PC-9 (cell line): Measurements from ENCODE around the gene ABCB8. TPM values are rescaled to one million over a fixed set of nuclear protein-coding genes. Genes with fewer than 3 reads are reported as not detected.
A peak's percentile ranks its signal among the peaks of the same experiment; 100 is the strongest.

Experiments
- BruUV-seq: library from RNA; stranded (reverse); fragments of 400-500 nt; replicated peaks from 2 replicates; lab custom pipeline; 2021; lab: Mats Ljungman, UMichigan
- CTCF ChIA-PET: fragments of 300-600 bp; sonication (Branson Sonifier 250); formaldehyde crosslinking; loops from one replicate; lab custom pipeline; 2022; ENCODE audit warnings: antibody characterized with exemption; lab: Charles Lee
- POLR2A ChIA-PET: fragments of 300-600 bp; sonication (Branson Sonifier 250); formaldehyde crosslinking; loops from one replicate; lab custom pipeline; 2022; ENCODE audit warnings: antibody characterized with exemption; ENCODE audit not compliant: unreplicated experiment; lab: Charles Lee
- DNase-seq, 2 experiments: peaks; one replicate each; pipeline versions ENCODE4 v3.0.0 to v3.0.0-alpha.2; 2015 to 2022; ENCODE audit warnings: mixed read lengths in 1 of 2
- H2AFZ ChIP-seq: fragments of 200-600 bp; sonication (generic); 2 replicates; pipeline ENCODE4 v1.8.1; 2017; ENCODE audit warnings: antibody characterized with exemption
- H3F3A ChIP-seq: fragments of 200-600 bp; sonication (generic); 2 replicates; pipeline ENCODE4 v1.8.1; 2017; ENCODE audit warnings: antibody characterized with exemption, mild to moderate bottlenecking, low read depth; ENCODE audit not compliant: insufficient read depth
- H3K27ac ChIP-seq: fragments of 200-600 bp; sonication (generic); 2 replicates; pipeline ENCODE4 v1.6.1; 2016; ENCODE audit warnings: mixed run types
- H3K27me3 ChIP-seq: fragments of 200-600 bp; sonication (generic); 2 replicates; pipeline ENCODE4 v1.6.1; 2016; ENCODE audit warnings: low read depth, mixed run types; ENCODE audit not compliant: insufficient read depth
- H3K36me3 ChIP-seq: fragments of 200-600 bp; sonication (generic); 2 replicates; pipeline ENCODE4 v1.6.1; 2016; ENCODE audit warnings: low read depth, mixed run types
- H3K4me1 ChIP-seq: fragments of 200-600 bp; sonication (generic); replicated peaks from 2 replicates; pipeline ENCODE4 v1.6.1; 2016; ENCODE audit warnings: mixed run types; ENCODE audit not compliant: insufficient read depth
- H3K4me2 ChIP-seq: fragments of 200-600 bp; sonication (generic); 2 replicates; pipeline ENCODE4 v1.6.1; 2017; ENCODE audit warnings: mixed run types
- H3K4me3 ChIP-seq: fragments of 200-600 bp; sonication (generic); 2 replicates; pipeline ENCODE4 v1.6.1; 2016; ENCODE audit warnings: mixed run types
- H3K79me2 ChIP-seq: fragments of 200-600 bp; sonication (generic); 2 replicates; pipeline ENCODE4 v1.6.1; 2017; ENCODE audit warnings: low read depth, mixed run types
- H3K9me2 ChIP-seq: fragments of 200-600 bp; sonication (generic); 2 replicates; pipeline ENCODE4 v1.8.1; 2017; ENCODE audit warnings: mild to moderate bottlenecking; ENCODE audit not compliant: insufficient read depth
- H3K9me3 ChIP-seq: fragments of 200-600 bp; sonication (generic); 2 replicates; pipeline ENCODE4 v1.8.1; 2016; ENCODE audit warnings: low read depth; ENCODE audit not compliant: insufficient read depth
- H4K20me1 ChIP-seq: fragments of 200-600 bp; sonication (generic); 2 replicates; pipeline ENCODE4 v1.8.1; 2017; ENCODE audit not compliant: insufficient read depth
- EZH2 ChIP-seq: fragments of 200-600 bp; sonication (generic); IDR thresholded peaks from 2 replicates; pipeline ENCODE4 v1.8.0; 2017; ENCODE audit warnings: antibody characterized with exemption, low read depth
- intact Hi-C: fragments of 100-400 bp; cut with micrococcal nuclease; formaldehyde crosslinking; loops from one replicate; pipeline ENCODE4 v1.10.0; 2022; ENCODE audit not compliant: unreplicated experiment
- total RNA-seq: library from RNA; stranded (reverse); gene quantifications from 2 replicates; pipeline ENCODE4 v1.2.3, GENCODE V29; 2021
- TF ChIP-seq, protein P1 (sequence below): fragments of 200-600 bp; sonication (generic); conservative IDR thresholded peaks from 2 replicates; pipeline ENCODE4 v1.6.1; 2017; ENCODE audit warnings: mixed run types, antibody characterized with exemption, mild to moderate bottlenecking, moderate library complexity

The ABCB8 gene
- total RNA-seq, 1 experiment from 2014 or later = 61.9 TPM

DNA sequence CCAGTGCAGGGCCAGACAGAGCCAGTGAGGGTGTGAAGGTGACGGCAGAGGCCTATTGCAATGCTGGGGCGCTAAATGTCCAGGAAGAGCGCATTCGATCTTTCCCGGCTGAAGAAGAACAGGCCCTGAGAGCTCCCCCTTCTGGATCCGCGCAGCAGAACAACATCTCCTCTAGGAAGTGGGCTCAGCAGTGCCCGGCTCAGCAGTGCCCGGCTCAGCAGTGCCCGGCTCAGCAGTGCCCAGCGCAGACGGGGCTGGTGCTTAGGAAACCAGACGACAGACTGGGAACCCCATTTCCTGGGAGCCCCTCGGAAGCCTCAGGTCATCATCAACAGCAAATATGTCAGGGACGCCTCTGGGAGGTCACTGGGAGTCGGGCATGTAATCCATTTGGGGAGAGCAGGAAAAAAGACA lies 42.1 kb upstream of the ABCB8 start:
- H3K36me3 ChIP-seq = no peaks in the 10 kb centered on the region
- POLR2A ChIA-PET = no interaction called here
- CTCF ChIA-PET = interaction anchor here (0.8 to 1.0 kb wide), 2 partner anchors 110 to 296 kb away, joined by 3 to 4 read pairs; no protein-coding TSS in a partner anchor
- DNase-seq = peak; percentile 49 to 69
- no peak overlapping the region for H3K4me3 ChIP-seq
- H3K9me2 ChIP-seq = no peaks in the 10 kb centered on the region
- no peak overlapping the region for H3K27ac ChIP-seq
- no peak overlapping the region for H2AFZ ChIP-seq
- intact Hi-C loops = loop anchor here (1.0 kb wide), 2 partner anchors 88 to 208 kb away; no protein-coding TSS in a partner anchor
- TF ChIP-seq, protein P1, sequence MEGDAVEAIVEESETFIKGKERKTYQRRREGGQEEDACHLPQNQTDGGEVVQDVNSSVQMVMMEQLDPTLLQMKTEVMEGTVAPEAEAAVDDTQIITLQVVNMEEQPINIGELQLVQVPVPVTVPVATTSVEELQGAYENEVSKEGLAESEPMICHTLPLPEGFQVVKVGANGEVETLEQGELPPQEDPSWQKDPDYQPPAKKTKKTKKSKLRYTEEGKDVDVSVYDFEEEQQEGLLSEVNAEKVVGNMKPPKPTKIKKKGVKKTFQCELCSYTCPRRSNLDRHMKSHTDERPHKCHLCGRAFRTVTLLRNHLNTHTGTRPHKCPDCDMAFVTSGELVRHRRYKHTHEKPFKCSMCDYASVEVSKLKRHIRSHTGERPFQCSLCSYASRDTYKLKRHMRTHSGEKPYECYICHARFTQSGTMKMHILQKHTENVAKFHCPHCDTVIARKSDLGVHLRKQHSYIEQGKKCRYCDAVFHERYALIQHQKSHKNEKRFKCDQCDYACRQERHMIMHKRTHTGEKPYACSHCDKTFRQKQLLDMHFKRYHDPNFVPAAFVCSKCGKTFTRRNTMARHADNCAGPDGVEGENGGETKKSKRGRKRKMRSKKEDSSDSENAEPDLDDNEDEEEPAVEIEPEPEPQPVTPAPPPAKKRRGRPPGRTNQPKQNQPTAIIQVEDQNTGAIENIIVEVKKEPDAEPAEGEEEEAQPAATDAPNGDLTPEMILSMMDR = peak; percentile 68
- no peak for TF ChIP-seq EZH2
- H3K79me2 ChIP-seq = no peaks in the 10 kb centered on the region
- H3K4me2 ChIP-seq = no peak overlapping the region
- no peaks in the 10 kb centered on the region for H3K4me1 ChIP-seq
- H3K27me3 ChIP-seq = peaks cover 45% of the 10 kb centered on the region
- no TSS peak for BruUV-seq
- H3F3A ChIP-seq = no peaks in the 10 kb centered on the region
- H4K20me1 ChIP-seq = no peaks in the 10 kb centered on the region; the same call in 1 of the 2 replicates
- peaks cover 20% of the 10 kb centered on the region; the same call in 1 of the 2 replicates for H3K9me3 ChIP-seq

DNA sequence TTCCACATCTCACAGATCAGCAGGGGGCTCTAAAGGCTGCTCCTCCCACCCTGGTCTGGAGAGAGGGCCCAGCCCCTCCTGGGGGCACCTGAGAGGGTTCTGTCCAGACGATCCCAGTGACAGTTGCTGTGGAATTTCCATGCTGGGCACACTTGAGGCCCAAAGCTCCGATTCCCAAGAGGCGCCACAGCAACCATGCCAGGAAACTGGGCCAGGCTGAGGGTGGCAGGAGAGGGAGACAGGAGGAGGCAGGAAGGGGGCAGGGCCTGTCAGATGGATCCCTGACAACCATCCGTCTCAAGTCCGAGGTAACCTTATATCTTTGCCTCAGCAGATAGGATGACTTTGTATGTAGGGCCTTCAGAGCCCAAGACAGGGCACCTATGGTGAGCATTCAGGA lies 41.7 kb upstream of the ABCB8 start:
- no peak overlapping the region for H3K4me3 ChIP-seq
- no peak overlapping the region for H3K27ac ChIP-seq
- DNase-seq = no peak
- peaks cover 41% of the 10 kb centered on the region for H3K27me3 ChIP-seq
- TF ChIP-seq, protein P1 = no peak
- TF ChIP-seq EZH2 = no peak
- intact Hi-C loops = loop anchor here (1.0 kb wide), 2 partner anchors 88 to 208 kb away; no protein-coding TSS in a partner anchor
- CTCF ChIA-PET = interaction anchor here (0.8 to 1.0 kb wide), 2 partner anchors 110 to 296 kb away, joined by 3 to 4 read pairs; no protein-coding TSS in a partner anchor
- no peaks in the 10 kb centered on the region for H3K79me2 ChIP-seq
- H3K4me1 ChIP-seq = no peaks in the 10 kb centered on the region
- no peak overlapping the region for H3K4me2 ChIP-seq
- H3K9me2 ChIP-seq = no peaks in the 10 kb centered on the region
- no peaks in the 10 kb centered on the region for H3K36me3 ChIP-seq
- BruUV-seq = no TSS peak
- no peak overlapping the region for H2AFZ ChIP-seq
- H3F3A ChIP-seq = no peaks in the 10 kb centered on the region
- POLR2A ChIA-PET = no interaction called here
- H3K9me3 ChIP-seq = peaks cover 20% of the 10 kb centered on the region; the same call in 1 of the 2 replicates
- no peaks in the 10 kb centered on the region; the same call in 1 of the 2 replicates for H4K20me1 ChIP-seq

DNA sequence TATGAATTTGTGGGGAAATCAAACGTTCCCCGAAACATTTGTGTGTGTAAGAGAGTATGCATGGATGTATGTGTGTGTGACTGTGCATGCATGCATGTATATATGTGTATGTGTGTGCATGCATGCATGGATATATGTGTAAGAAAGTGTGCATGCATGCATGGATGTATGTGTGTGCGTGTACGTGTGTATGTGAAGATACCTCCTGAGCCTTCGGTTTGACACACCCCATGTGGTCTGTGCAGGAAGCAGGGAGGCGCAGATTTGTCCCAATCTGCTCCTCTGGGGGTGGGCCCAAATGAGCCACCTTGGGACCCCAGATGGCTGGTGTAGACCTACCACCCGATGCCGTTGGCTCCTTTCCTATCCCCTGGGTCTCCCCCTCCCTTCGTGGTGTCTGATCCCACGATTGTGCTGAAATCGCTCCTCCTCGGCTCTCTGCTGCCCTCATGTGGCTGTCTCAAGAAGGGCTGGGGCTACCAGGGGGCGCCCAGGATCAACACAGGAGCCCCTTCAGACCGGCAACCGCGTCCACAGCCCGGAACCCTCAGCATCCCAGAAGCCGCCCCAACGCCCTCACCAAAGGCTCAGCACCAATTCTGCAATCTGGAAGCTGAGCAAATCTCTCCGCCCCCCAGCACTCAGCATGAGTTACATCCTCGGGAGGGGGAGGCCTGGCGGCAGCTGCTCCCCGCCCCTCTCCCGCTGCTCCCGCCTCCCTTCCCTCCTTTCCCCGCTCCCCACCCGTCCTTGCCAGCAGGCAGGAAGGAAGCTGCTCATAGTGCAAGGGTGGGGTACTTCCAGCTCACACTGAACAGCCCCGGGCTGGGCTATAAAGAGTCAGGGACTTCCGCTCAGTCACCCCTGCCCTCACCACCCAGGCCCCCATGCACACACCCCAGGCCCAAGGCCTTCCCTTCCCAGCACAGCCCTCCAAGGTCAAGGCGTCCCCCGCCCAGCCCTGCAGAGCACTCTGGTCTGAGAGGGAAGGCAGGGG lies 39.7 kb upstream of the ABCB8 start:
- Histone ChIP-seq H3K4me1 (no peaks in the 10 kb centered on the region), H3K9me3 (peaks cover 20% of the 10 kb centered on the region; the same call in 1 of the 2 replicates), H3K9me2 (no peaks in the 10 kb centered on the region), H4K20me1 (no peaks in the 10 kb centered on the region), H3K27ac (no peak overlapping the region), H3K4me2 (no peak overlapping the region), H3K4me3 (no peak overlapping the region), H3F3A (no peaks in the 10 kb centered on the region), H2AFZ (no peak overlapping the region), H3K27me3 (peaks cover 22% of the 10 kb centered on the region; the same call in 1 of the 2 replicates), H3K79me2 (no peaks in the 10 kb centered on the region), H3K36me3 (no peaks in the 10 kb centered on the region)
- BruUV-seq = no TSS peak
- intact Hi-C loops = no loop called here
- ChIA-PET POLR2A (no interaction called here), CTCF (interaction anchor here (0.6 kb wide), 1 partner anchor 17 kb away, joined by 4 read pairs; no protein-coding TSS in a partner anchor)
- no peak for DNase-seq
- TF ChIP-seq EZH2 = no peak
- TF ChIP-seq, protein P1 = peak; percentile 58; the same call in 1 of the 2 replicates
